ENCODE results near the gene DMRTB1.

- TF ChIP-seq CTCF (conservative IDR thresholded peaks at IDR 0.05 in 1 of 2, IDR thresholded peaks at IDR 0.05 in 1 of 2; ENCODE audit: low read depth in 1 of 2, low read length in 2 of 2) = no peak
- TF ChIP-seq EZH2 (IDR thresholded peaks at IDR 0.05; ENCODE audit: low read length, missing control alignments) = no peak
These were observed 19.3 kb downstream of the DMRTB1 start for GRCh38 chr1:53478502-53478818.
